ENCODE results near the gene SPATA13. TPM values are rescaled to one million over a fixed set of nuclear protein-coding genes. Genes with fewer than 3 reads are reported as not detected.

The SPATA13 gene
- total and polyA plus RNA-seq, 12 donors, result 3.3 to 21.4 (median 10.2) TPM

DNA sequence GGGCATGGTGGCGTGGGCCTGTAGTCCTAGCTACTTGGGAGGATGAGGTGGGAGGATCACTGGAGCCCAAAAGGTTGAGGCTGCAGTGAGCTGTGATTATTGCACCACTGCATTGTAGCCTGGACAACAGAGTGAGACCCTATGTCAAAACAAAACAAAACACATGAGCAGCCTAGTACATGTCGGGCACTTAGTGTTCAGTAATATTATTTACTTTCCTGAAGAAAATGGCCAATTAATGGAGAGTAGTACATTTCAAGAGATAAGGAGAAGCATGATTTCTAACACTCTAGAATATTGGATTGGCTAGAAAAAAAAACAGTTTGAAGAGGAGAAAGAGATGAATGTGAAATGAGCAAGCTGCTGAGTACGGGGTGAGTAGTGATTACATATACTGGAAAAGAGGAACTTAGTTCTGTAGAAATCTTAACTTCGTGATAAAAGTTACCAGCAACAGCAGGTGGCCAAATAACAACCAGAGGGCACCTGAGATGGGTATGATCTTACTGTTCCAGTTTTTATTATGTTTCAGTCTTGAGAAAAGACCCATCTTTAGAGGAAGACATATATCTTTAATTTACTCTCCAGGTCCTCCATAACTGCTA lies 36.2 kb downstream of the SPATA13 start:
- H3K27me3 ChIP-seq, result no peaks in the 10 kb centered on the region
- ATAC-seq (no peak), DNase-seq (no peak)
- no peak overlapping the region for H3K4me3 ChIP-seq
- H3K36me3 ChIP-seq, result no peaks in the 10 kb centered on the region
- intact Hi-C loops (cut with DNase I), result loop anchor here in 1 of 10 donors (10.0 kb wide), 1 partner anchor 962 kb away; no protein-coding TSS in a partner anchor
- no peak overlapping the region for H3K27ac ChIP-seq
- 50 to 90% methylated on average over 4 of the region's 4 CpGs for WGBS, 2 donors
- H3K4me1 ChIP-seq, result peaks cover 0 to 5% (median 0%) of the 10 kb centered on the region in 9 donors
- TF ChIP-seq, protein P1, sequence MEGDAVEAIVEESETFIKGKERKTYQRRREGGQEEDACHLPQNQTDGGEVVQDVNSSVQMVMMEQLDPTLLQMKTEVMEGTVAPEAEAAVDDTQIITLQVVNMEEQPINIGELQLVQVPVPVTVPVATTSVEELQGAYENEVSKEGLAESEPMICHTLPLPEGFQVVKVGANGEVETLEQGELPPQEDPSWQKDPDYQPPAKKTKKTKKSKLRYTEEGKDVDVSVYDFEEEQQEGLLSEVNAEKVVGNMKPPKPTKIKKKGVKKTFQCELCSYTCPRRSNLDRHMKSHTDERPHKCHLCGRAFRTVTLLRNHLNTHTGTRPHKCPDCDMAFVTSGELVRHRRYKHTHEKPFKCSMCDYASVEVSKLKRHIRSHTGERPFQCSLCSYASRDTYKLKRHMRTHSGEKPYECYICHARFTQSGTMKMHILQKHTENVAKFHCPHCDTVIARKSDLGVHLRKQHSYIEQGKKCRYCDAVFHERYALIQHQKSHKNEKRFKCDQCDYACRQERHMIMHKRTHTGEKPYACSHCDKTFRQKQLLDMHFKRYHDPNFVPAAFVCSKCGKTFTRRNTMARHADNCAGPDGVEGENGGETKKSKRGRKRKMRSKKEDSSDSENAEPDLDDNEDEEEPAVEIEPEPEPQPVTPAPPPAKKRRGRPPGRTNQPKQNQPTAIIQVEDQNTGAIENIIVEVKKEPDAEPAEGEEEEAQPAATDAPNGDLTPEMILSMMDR (IDR thresholded peaks at IDR 0.05), result no peak
- no peaks in the 10 kb centered on the region for H3K9me3 ChIP-seq

DNA sequence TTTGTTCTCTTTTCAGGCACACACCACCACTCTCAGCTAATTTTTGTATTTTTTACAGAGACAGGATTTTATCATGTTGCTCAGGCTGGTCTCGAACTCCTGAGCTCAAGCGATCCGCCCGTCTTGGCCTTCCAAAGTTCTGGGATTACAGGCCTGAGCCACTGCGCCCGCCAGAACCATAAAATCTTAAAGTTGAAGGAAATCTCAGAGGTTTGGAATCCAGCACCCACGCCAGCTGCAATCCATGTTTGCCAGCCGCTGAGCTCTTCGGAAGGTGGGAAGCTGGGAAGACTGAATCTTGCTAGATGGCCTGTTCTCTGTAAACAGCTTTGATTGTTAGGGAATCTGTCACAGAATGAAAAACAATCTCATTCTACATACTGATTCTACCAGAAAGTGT lies 38.5 kb downstream of the SPATA13 start:
- DNase-seq (no peak), ATAC-seq (no peak)
- H3K36me3 ChIP-seq, result no peaks in the 10 kb centered on the region
- TF ChIP-seq, protein P1 (IDR thresholded peaks at IDR 0.05), result no peak
- H3K27me3 ChIP-seq, result peaks cover 0 to 4% (median 0%) of the 10 kb centered on the region in 7 donors
- H3K9me3 ChIP-seq, result no peaks in the 10 kb centered on the region
- H3K4me3 ChIP-seq, result no peak overlapping the region
- intact Hi-C loops (cut with DNase I), result loop anchor here in 1 of 10 donors (10.0 kb wide), 1 partner anchor 964 kb away; no protein-coding TSS in a partner anchor
- no peak overlapping the region for H3K27ac ChIP-seq
- 90 to 92% methylated on average over 9 of the region's 9 CpGs for WGBS, 2 donors
- peaks cover 0 to 24% (median 8%) of the 10 kb centered on the region in 9 donors for H3K4me1 ChIP-seq

DNA sequence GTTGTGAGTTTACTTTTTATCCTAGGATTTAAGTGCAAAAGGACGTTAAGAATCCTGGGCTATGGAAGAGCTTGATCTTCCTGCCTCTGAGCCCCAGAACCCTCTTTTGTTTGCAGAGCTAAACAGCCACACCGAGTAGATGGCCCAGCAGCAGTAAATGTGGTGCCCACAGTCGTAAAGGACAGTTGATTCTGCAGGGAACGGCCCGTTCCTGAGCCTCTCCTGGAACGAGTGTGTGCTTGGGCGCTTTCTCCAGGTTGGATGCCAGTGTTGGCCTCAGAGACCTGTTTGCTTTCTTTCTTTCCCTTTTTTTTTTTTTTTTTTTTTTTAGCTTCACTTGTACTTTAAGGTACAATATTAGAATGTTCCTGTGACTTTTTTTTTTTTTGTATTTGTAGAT lies 41.7 kb downstream of the SPATA13 start:
- H3K4me3 ChIP-seq, result no peak overlapping the region
- no peaks in the 10 kb centered on the region for H3K36me3 ChIP-seq
- ATAC-seq (no peak), DNase-seq (no peak)
- intact Hi-C loops (cut with DNase I), result no loop called here
- no peak overlapping the region for H3K27ac ChIP-seq
- peaks cover 0 to 32% (median 16%) of the 10 kb centered on the region in 9 donors for H3K4me1 ChIP-seq
- H3K27me3 ChIP-seq, result peaks cover 0 to 4% (median 0%) of the 10 kb centered on the region in 7 donors
- TF ChIP-seq, protein P1 (IDR thresholded peaks at IDR 0.05), result no peak
- H3K9me3 ChIP-seq, result no peaks in the 10 kb centered on the region
- 81 to 87% methylated on average over 7 of the region's 7 CpGs for WGBS, 2 donors

DNA sequence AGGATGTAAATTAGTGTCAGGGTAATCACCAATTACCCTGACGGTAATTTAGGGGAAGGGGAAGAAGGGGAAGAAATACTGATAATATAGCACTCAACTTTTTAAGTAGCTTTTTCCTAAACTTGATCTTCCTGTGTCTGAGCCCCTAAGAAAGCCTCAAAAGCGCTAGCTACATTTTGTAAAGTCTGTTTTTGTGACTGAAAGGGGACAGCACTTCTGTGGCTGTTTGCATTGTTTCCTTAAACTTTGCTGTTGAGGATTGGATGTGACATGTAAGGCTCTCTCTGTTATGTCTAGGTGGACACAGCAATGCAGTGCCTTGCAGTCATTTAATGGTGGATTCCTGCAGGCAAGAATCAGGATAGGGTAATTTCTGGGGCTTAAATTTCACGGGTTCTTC lies 42.8 kb downstream of the SPATA13 start:
- ATAC-seq, result no peak
- TF ChIP-seq, protein P1 (IDR thresholded peaks at IDR 0.05), result no peak
- DNase-seq, result no peak
- Histone ChIP-seq H3K4me1 (peaks cover 0 to 39% (median 23%) of the 10 kb centered on the region in 9 donors), H3K36me3 (no peaks in the 10 kb centered on the region), H3K4me3 (no peak overlapping the region), H3K9me3 (no peaks in the 10 kb centered on the region), H3K27me3 (peaks cover 0 to 4% (median 0%) of the 10 kb centered on the region in 7 donors), H3K27ac (peak overlapping the region in 2 of 10 donors; percentile 46 to 49)
- 39 to 43% methylated on average over 3 of the region's 3 CpGs for WGBS, 2 donors
- intact Hi-C loops (cut with DNase I), result no loop called here
